Stimulated activated CD8-positive, alpha-beta memory T cell treated with anti-CD3 and anti-CD28 coated beads, Interleukin-7, amount 100 ng/mL, for 24 hours (primary cell): Measurements from ENCODE around the gene SLC9C2.
"Not testable (repeated sequence)": the region's sequence is repeated elsewhere in the genome, so short reads cannot be mapped to it uniquely, and the experiment has no call there.

ENCODE experiments used
- DNase-seq: peaks from one replicate; pipeline ENCODE4 v3.0.0-alpha.2; 2020; ENCODE audit warnings: low read depth

SLC9C2 gene

GRCh38 chr1:173481195-173481772 is 121.6 kb downstream of the SLC9C2 start:
- no peak for DNase-seq

DNA sequence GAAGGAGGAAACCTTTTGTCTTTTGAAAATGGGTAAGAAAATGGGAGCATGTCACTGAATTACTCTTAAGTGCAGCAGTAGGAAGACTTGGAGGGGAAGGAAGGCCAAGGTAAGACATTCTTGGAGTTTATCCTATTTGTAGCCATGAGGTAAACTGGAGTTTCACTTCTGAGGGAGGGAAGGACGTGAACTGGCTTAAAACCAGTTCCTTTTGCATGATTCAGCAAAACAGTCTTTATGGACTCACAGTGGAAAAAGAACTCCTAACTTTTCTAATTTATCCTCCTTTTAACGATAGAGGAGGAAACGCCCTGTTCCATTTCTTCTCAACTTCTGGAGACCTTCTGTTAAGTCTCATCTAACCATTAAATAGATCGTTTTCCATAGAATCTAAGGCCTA is 123.2 kb downstream of the SLC9C2 start:
- no peak for DNase-seq

DNA sequence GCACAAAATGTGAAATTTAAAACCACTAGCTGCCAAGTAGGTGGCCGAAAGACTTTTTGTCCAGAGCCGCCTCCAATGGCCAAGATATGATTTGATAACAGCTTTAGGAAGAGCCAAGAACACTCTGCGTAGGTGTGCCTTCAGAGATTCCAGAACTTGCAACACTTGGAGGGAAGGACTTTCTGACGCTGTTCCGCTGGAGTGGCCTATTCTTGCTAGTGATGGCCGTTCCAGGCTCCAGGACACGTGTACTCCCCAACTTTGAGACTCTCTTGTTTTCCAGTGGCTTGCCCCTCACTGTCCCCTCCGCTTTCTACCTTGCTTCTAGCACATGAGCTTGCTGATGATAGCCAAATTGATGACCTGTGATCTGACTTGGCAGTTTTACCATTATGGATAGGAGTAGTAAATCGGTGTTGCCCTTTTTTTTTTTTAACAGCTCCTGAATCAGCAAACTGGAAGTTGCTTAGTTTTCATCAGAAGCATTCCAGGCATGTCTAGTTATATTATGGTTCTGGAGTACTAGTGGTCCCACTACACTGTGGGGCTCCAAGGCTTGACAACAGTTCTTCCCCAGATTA is 124.7 kb downstream of the SLC9C2 start:
- no peak for DNase-seq

- peak; percentile 69 for DNase-seq
Measured at GRCh38 chr1:173477286-173478093, 125.4 kb downstream of the SLC9C2 start, which contains the start of gene PRDX6. TSS of gene PRDX6 (plus strand) at chr1:173477335. CDS start at chr1:173477398, 63 bp downstream.

GRCh38 chr1:173476665-173477285 is 126.1 kb downstream of the SLC9C2 start:
- no peak for DNase-seq

- no peak for DNase-seq
Measured at GRCh38 chr1:173476197-173476664, 126.6 kb downstream of the SLC9C2 start.

GRCh38 chr1:173475564-173476196 is 127.2 kb downstream of the SLC9C2 start:
- DNase-seq = no peak

- not testable (repeated sequence) for DNase-seq
Measured at GRCh38 chr1:173474780-173475421, 128.0 kb downstream of the SLC9C2 start.

DNA sequence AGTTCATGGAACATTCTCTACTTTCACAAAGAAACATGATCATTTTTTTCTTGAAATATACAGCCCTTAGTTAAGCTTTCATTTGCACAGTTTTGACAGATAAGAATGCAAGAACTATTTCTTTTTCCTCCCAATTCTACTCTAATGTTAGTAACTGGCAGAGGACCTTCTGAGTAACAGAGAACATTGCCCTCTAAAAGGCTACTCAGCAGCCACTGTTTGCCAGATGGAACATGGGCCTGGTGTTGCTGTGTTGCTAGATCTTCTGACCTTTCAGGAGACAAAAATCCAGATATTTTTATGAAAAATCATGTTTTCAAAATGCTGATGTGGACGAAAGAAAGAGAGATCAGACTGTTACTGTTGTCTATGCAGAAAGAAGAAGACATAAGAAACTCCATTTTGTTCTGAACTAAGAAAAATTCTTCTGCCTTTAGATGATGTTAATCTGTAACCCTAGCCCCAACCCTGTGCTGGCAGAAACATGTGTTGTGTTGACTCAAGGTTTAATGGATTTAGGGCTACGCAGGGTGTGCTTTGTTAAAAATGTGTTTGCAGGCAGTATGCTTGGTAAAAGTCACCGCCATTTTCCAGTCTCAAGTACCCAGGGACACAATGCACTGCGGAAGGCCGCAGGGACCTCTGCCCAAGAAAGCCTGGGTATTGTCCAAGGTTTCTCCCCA is 128.6 kb downstream of the SLC9C2 start:
- DNase-seq = no peak

DNA sequence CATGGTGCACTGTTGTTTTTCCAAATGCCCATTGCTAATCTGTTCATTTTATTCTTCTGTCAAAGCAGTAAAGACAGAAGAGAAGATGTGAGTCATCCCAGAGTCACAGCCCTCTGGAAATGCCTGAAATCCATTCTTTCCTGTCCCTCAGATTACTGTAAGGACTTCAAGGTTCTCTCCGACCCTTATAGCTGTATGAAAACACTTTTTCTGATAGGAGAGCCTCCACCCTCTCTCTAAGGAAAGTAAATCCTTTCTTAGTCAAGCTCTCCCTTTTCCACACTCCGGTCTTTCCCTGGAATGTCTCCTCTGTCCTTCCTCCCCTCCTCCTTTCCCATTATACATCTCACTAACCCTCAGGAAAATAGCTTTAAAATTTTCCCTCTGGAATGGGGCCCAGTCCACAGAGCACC is 129.3 kb downstream of the SLC9C2 start:
- no peak for DNase-seq

- no peak for DNase-seq
Measured at GRCh38 chr1:173470608-173471007, 132.3 kb downstream of the SLC9C2 start.

DNA sequence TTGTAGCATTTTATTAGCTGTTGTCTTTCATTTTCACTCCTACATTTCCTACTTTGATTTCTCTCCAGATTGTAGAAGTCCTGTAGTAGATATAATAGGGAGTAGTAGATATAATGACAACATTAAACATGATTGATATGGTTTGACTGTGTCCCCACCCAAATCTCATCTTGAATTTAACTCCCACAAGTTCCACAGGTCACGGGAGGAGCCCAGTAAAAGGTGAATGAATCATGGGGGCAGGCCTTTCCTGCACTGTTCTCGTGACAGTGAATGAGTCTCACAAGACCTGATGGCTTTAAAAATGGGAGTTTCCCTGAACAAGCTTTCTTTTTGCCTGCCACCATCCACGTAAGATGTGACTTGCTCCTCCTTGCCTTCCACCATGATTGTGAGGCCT is 133.2 kb downstream of the SLC9C2 start:
- no peak for DNase-seq

- no peak for DNase-seq
Measured at GRCh38 chr1:173467426-173467825, 135.4 kb downstream of the SLC9C2 start.

GRCh38 chr1:173464185-173464584 is 138.7 kb downstream of the SLC9C2 start:
- DNase-seq = not testable (repeated sequence)

DNA sequence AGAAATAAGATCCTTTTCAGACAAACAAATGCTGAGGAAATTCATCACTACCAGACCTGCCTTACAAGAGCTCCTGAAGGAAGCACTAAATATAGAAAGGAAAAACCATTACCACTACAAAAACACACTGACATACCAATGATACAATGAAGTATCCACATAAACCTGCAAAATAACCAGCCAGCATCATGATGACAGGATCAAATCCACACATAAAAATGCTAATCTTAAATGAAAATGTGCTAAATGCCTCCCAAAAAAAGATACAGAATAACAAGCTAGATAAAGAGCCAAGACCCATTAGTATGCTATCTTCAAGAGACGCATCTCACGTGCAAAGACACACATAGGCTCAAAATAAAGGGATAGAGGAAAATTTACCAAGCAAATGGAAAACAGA is 140.2 kb downstream of the SLC9C2 start:
- not testable (repeated sequence) for DNase-seq

DNA sequence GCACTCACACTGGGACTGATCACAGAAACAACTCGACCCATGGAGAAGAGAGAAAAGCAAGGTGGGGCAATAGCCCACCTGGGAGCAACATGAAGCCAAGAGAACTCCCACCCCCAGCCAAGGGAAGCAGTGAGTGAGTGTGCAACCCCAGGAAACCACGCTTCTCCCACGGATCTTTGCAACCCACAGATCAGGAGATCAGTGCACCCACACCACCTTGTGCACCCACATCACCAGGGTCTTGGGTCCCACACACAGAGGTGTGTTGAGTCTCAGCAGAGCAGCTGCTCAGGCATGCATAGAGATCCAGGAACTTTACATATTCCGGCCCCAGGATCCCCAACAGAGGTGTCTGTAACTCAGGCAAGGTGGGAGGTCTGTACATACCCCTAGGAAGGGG is 143.0 kb downstream of the SLC9C2 start:
- DNase-seq = no peak

GRCh38 chr1:173454966-173455524 is 147.8 kb downstream of the SLC9C2 start:
- no peak for DNase-seq

- DNase-seq = no peak
Measured at GRCh38 chr1:173453982-173454381, 148.9 kb downstream of the SLC9C2 start.

GRCh38 chr1:173451981-173452380 is 150.9 kb downstream of the SLC9C2 start:
- no peak for DNase-seq
